AG09309 (cell line): ENCODE data around the gene CLDN2.

Experiments
- DNase-seq: peaks from one replicate; pipeline ENCODE4 v3.0.0-alpha.2; 2010; ENCODE audit warnings: low read depth
- H3K4me3 ChIP-seq: 2 replicates; pipeline ENCODE4 v1.5.1; 2011; ENCODE audit warnings: mild to moderate bottlenecking, low read depth, low read length, moderate library complexity; ENCODE audit not compliant: control insufficient read depth
- CTCF ChIP-seq: IDR thresholded peaks from 2 replicates; pipeline ENCODE4 v1.5.1; 2011; ENCODE audit warnings: mild to moderate bottlenecking, low read depth, low read length, inconsistent platforms; ENCODE audit not compliant: insufficient read depth, control insufficient read depth; ENCODE audit errors: missing control alignments

Gene CLDN2

DNA sequence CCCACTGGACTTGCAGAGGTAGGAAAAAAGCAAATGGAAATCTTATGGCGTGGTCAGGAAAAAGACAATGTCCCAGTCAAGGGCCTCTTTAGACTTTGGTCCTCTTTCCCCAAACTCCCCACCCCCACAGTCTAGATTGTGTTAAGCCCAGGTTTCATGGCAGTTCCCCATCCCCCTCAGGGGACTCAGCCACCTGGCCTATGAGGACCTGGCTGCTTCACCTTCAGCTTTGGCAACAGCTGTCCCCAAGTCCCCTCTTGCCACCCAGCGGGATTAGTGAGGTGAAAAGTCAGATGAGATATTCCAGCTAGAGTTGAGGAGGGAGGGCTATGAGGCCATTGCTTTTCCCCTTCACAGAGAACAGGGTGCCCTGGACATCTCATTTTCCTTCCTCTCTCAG, 17.5 kb upstream of the CLDN2 start:
- no peak overlapping the region for H3K4me3 ChIP-seq
- no peak for TF ChIP-seq CTCF

GRCh38 chrX:106903291-106903824, 16.8 kb upstream of the CLDN2 start, which contains the start of gene RIPPLY1:
RIPPLY1 (minus strand) TSS chrX:106903341; CDS start chrX:106903287, 54 bp downstream.
- H3K4me3 ChIP-seq, result no peak within 1 kb of the TSS
- DNase-seq, result no peak
- TF ChIP-seq CTCF, result no peak

More for the DNA sequence above, 17.5 kb upstream of the CLDN2 start:
- DNase-seq, result no peak

- no peak for TF ChIP-seq CTCF
- no peak for DNase-seq
Measured at GRCh38 chrX:106903856-106904528, 16.2 kb upstream of the CLDN2 start.

GRCh38 chrX:106905064-106905708, 15.0 kb upstream of the CLDN2 start:
- no peak overlapping the region for H3K4me3 ChIP-seq
- no peak for TF ChIP-seq CTCF
- no peak for DNase-seq

More at GRCh38 chrX:106903856-106904528, 16.2 kb upstream of the CLDN2 start:
- no peak overlapping the region for H3K4me3 ChIP-seq

DNA sequence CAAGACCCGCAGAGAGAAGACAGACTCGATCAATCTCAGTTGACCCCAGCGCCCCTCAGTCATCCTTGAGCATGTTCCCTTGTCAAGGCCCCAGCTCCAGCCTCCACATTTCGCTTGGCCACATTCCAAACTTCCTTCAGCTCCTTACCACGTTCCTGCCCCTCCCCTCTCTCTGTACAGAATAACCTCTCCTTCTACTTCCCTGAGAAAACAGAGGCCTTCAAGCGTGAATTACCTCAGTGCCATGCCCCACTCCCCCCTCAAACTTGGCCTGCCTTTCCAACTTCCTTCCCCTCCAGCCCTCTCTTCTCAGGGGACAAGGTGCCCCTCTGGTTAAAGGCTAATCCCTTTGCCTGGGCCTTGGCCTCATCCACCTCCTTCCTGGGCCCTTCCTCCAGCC, 13.8 kb upstream of the CLDN2 start:
- DNase-seq, result no peak
- TF ChIP-seq CTCF, result no peak
- no peak overlapping the region for H3K4me3 ChIP-seq

DNA sequence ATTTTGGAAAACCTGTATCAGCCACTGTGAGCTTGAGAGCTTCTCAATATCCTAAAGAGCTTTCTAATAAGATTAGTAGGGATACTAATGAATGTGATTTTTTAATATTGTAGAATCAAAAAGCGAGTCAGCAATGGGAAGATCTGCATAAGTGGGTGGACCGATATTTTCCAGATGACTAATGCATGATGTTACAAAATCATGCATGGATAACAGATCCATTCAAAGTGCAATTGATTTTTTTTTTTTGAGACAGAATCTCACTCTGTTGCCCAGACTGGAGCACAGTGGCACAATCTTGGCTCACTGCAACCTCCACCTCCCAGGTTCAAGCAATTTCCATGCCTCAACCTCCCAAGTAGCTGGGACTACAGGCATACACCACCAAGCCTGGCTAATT, 7.3 kb upstream of the CLDN2 start:
- DNase-seq, result no peak
- H3K4me3 ChIP-seq, result no peak overlapping the region
- TF ChIP-seq CTCF, result no peak
